HG02885 (cell line): ENCODE results near the gene OR1J1.

Experiments
- ATAC-seq: cut with Tn5 transposase; IDR thresholded peaks from one replicate; pipeline ENCODE4 v1.9.1; 2021; ENCODE audit warnings: mild to moderate bottlenecking; ENCODE audit not compliant: unreplicated experiment, poor library complexity

The OR1J1 gene

DNA sequence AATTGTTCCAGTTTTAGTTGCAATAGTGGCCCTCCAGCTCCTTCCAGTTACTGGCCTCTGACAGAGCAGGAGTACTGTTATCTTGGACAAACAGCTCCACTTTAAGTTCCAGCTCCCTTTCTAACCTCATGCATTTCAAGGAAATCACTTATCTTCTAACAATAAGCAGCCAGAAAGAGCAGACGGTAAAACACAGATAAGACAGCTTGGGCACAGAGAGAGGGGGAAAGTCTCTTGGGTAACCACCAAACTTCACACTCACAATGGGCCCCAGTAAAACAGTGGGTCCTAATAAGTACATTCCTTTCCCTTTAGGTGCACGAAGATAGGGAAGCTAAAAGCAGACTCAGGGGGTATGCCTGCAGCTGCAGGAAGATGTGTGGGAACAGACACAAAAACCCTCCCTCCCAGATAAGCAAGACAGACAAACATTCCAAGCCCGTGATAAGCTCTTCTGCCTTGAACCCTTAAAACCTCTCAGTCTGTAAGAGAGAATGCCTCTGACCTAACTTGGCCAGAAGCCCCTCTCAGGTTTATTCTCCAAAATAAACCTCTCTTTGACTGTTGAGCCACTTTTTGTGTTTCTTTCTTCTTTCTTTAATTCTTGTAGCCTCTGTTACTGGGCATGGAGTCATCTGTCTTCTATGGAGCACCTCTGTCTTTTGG is 30.8 kb downstream of the OR1J1 start:
- ATAC-seq: no peak

DNA sequence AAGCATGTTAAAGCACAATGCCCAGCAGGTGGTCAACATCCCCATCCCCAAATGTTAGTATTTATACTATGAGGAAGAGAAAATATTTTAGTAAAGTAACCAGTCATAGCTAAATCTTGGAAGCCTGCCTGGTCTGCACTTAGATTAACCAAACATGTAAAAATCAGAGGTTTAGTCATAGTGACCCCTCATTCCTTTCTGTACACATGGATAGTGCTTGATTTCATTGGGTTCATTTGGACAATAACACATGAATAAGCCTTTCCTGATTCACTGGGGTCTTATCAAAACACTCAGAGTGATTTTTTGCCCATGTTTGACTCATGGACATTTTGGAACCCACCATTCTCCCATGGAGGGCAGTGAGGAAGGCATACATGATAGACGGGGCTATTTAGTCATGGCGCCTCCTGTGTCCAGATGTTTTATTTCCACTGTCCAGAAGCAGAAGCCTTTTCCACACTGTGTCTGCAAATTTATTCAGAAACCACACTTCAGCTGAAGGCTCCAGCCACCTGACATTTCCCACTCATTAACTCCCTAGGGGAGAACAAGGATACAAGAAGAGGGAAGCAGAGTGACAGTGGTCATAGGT is 32.5 kb downstream of the OR1J1 start:
- no peak for ATAC-seq

DNA sequence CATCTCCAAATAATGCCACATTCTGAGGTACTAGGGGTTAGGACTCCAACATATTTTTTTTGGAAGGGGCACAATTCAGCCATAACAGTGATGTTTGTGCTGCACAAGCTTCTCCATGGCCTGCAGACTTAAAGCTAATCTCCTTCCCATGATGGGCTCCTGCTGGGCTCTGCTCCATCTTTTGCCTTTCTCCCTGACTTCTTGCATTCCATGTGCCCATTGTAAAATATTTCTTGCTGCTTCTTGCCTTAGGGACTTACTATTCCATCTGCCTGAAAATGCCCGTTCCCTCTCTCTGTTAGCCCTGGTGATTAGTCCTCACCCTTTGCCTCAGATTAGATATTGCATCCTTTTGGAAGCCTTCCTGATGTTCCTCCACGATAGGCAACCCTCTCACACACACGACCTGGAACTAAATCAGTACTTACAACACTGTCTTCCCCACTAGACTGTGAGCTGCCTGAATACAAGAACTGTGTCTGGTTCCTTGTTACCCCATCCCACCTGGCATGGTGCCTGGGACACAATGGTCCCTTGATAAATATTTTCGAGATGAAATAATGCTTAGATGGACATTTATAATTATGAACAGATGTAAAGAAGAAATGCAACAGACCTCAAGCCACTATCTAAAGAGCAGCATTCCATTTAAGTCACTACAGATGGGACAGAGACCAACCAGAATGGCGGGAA is 33.5 kb downstream of the OR1J1 start:
- no peak for ATAC-seq

DNA sequence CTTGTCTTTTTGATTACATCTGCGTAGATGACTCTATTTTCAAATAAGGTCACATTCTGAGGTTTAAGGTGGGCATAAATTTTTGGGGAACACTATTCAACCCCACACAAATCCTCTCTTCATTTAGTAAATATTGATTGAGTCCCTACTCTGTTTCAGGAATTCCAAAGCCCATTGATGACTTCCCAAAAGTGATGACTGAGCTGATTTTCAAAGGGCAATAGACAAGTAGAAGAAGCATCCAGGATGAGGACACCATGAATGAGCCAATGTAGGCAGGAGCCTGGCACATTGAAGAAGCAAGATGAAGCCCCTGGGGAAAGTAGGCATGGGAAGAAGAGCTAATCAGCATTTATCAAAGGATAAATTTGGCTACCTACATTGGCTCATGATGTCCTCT is 35.2 kb downstream of the OR1J1 start:
- no peak for ATAC-seq
